ENCODE results near the gene KRTAP10-2. TPM values are rescaled to one million over a fixed set of nuclear protein-coding genes. Genes with fewer than 3 reads are reported as not detected.

KRTAP10-2 gene
- polyA plus RNA-seq, 1 donor (not counting 4 experiments of a cell fraction or from before 2014, with no cell fraction given), result not detected

GRCh38 chr21:44583800-44584147, 32.5 kb upstream of the KRTAP10-2 start:
- FAIRE-seq (no peak), DNase-seq (ENCODE audit: low read depth, low spot score) (no peak)
- TF ChIP-seq, protein P1, sequence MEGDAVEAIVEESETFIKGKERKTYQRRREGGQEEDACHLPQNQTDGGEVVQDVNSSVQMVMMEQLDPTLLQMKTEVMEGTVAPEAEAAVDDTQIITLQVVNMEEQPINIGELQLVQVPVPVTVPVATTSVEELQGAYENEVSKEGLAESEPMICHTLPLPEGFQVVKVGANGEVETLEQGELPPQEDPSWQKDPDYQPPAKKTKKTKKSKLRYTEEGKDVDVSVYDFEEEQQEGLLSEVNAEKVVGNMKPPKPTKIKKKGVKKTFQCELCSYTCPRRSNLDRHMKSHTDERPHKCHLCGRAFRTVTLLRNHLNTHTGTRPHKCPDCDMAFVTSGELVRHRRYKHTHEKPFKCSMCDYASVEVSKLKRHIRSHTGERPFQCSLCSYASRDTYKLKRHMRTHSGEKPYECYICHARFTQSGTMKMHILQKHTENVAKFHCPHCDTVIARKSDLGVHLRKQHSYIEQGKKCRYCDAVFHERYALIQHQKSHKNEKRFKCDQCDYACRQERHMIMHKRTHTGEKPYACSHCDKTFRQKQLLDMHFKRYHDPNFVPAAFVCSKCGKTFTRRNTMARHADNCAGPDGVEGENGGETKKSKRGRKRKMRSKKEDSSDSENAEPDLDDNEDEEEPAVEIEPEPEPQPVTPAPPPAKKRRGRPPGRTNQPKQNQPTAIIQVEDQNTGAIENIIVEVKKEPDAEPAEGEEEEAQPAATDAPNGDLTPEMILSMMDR (optimal IDR thresholded peaks at IDR 0.05 in 1 of 3, IDR thresholded peaks at IDR 0.05 in 1 of 3, conservative IDR thresholded peaks at IDR 0.05 in 1 of 3; ENCODE audit: extremely low read depth in 1 of 3, insufficient read depth in 2 of 3, low read length in 3 of 3), result no peak
- no peak for TF ChIP-seq EZH2 (IDR thresholded peaks at IDR 0.05; ENCODE audit: low read length)
- no peak overlapping the region for H3K4me3 ChIP-seq (ENCODE audit: control insufficient read depth in 2 of 3, extremely low read depth in 1 of 3, insufficient read depth in 2 of 3, low read depth in 1 of 3, low read length in 3 of 3)
- dilution Hi-C loops (cut with MboI; ENCODE audit: extremely low pct_ligation_motif_present, low sequenced_read_pairs), result no loop called here
- no peak overlapping the region for H3K4me2 ChIP-seq (ENCODE audit: control insufficient read depth, extremely low read depth, insufficient read depth, low read depth, low read length)
- no peaks in the 10 kb centered on the region for H4K20me1 ChIP-seq (ENCODE audit: control insufficient read depth, extremely low read depth, insufficient read depth, low read length)
- peaks cover 11% of the 10 kb centered on the region for H3K9me3 ChIP-seq (ENCODE audit: control insufficient read depth, low read depth, low read length)
- no peak overlapping the region for H2AFZ ChIP-seq (ENCODE audit: control insufficient read depth, low read length)
- no peak overlapping the region for H3K27ac ChIP-seq (ENCODE audit: control insufficient read depth, insufficient read depth, low read length)
- no peaks in the 10 kb centered on the region for H3K9me1 ChIP-seq (ENCODE audit: control insufficient read depth, extremely low read depth, insufficient read depth, low read length)
- no peaks in the 10 kb centered on the region for H3K79me2 ChIP-seq (ENCODE audit: control insufficient read depth, insufficient read depth, low read length)
- no peaks in the 10 kb centered on the region for H3K4me1 ChIP-seq (ENCODE audit: control insufficient read depth, extremely low read depth, insufficient read depth, low read length)
- no peaks in the 10 kb centered on the region for H3K27me3 ChIP-seq (ENCODE audit: control insufficient read depth, extremely low read depth, insufficient read depth, low read length)
- no peak overlapping the region for H3K9ac ChIP-seq (ENCODE audit: control insufficient read depth, extremely low read depth, insufficient read depth, low read length)
- no peaks in the 10 kb centered on the region for H3K36me3 ChIP-seq (ENCODE audit: control insufficient read depth in 2 of 2, extremely low read depth in 1 of 2, insufficient read depth in 2 of 2, low read length in 2 of 2)

DNA sequence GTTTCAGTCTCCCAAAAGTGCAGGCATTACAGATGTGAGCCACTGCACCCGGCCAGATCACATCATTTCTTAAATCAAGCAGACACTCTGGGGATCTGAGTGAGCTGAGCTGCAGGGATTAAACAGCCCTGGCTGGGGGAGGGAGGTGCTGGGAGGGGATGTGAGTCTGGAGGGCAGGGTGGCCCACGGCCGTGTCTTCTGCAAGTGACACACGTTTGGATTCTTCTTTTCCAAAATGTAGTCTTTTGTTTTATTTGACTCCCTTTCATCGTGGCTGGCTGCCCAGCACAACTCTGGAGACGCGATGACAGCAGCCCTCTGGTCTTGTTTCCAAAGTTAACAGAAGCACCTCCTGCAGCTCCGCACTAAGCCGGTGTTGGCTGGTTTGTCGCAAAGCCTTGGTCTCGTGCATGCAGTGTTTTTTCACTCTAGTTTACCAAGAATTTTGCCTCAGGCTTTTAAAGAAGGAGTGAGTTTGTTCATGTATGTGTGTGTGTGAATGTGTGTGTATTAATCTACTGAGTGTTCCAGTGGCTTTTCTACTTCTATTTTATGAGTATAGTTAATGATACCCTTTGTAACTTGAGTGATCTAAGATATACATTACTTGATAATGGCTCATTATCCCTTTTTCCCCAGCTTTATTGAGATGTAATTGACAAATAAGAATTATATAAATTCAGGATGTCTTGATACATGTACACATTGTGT, 31.9 kb upstream of the KRTAP10-2 start:
- dilution Hi-C loops (cut with MboI; ENCODE audit: extremely low pct_ligation_motif_present, low sequenced_read_pairs), result no loop called here
- Histone ChIP-seq H3K9ac (ENCODE audit: control insufficient read depth, extremely low read depth, insufficient read depth, low read length) (no peak overlapping the region), H3K27me3 (ENCODE audit: control insufficient read depth, extremely low read depth, insufficient read depth, low read length) (no peaks in the 10 kb centered on the region), H2AFZ (ENCODE audit: control insufficient read depth, low read length) (no peak overlapping the region), H3K36me3 (ENCODE audit: control insufficient read depth in 2 of 2, extremely low read depth in 1 of 2, insufficient read depth in 2 of 2, low read length in 2 of 2) (no peaks in the 10 kb centered on the region), H3K79me2 (ENCODE audit: control insufficient read depth, insufficient read depth, low read length) (no peaks in the 10 kb centered on the region), H3K9me1 (ENCODE audit: control insufficient read depth, extremely low read depth, insufficient read depth, low read length) (no peaks in the 10 kb centered on the region), H4K20me1 (ENCODE audit: control insufficient read depth, extremely low read depth, insufficient read depth, low read length) (no peaks in the 10 kb centered on the region), H3K4me2 (ENCODE audit: control insufficient read depth, extremely low read depth, insufficient read depth, low read depth, low read length) (no peak overlapping the region), H3K4me1 (ENCODE audit: control insufficient read depth, extremely low read depth, insufficient read depth, low read length) (no peaks in the 10 kb centered on the region), H3K4me3 (ENCODE audit: control insufficient read depth in 2 of 3, extremely low read depth in 1 of 3, insufficient read depth in 2 of 3, low read depth in 1 of 3, low read length in 3 of 3) (no peak overlapping the region), H3K9me3 (ENCODE audit: control insufficient read depth, low read depth, low read length) (peaks cover 11% of the 10 kb centered on the region), H3K27ac (ENCODE audit: control insufficient read depth, insufficient read depth, low read length) (no peak overlapping the region)
- no peak for FAIRE-seq
- TF ChIP-seq EZH2 (IDR thresholded peaks at IDR 0.05; ENCODE audit: low read length), result no peak
- TF ChIP-seq, protein P1 (optimal IDR thresholded peaks at IDR 0.05 in 1 of 3, IDR thresholded peaks at IDR 0.05 in 1 of 3, conservative IDR thresholded peaks at IDR 0.05 in 1 of 3; ENCODE audit: extremely low read depth in 1 of 3, insufficient read depth in 2 of 3, low read length in 3 of 3), result no peak
- DNase-seq (ENCODE audit: low read depth, low spot score), result no peak
